Mononuclear cell (primary cell): ENCODE measurements around the gene PARP12. TPM values are rescaled to one million over a fixed set of nuclear protein-coding genes. Genes with fewer than 3 reads are reported as not detected.

Experiments
- H3K27me3 ChIP-seq: 2 replicates; pipeline ENCODE4 v1.6.0; 2011; ENCODE audit warnings: low read length, control low read depth; ENCODE audit not compliant: insufficient read depth
- H3K4me1 ChIP-seq: 2 replicates; pipeline ENCODE4 v1.5.1; 2011; ENCODE audit warnings: mild to moderate bottlenecking, low read length, control low read depth; ENCODE audit not compliant: insufficient read depth
- H3K4me3 ChIP-seq: 2 replicates; pipeline ENCODE4 v1.5.1; 2011; ENCODE audit warnings: mild to moderate bottlenecking, low read length, moderate library complexity
- H3K9me3 ChIP-seq: 2 replicates; pipeline ENCODE4 v1.5.1; 2011; ENCODE audit warnings: low read depth, mild to moderate bottlenecking, control low read depth, low read length
- total RNA-seq: library from RNA; depleted of rRNA; stranded (reverse); fragments of >200 nt; gene quantifications from one replicate; pipeline ENCODE4 v1.2.3, GENCODE V29; 2012

PARP12 gene
- total RNA-seq, 1 donor = 70.6 TPM

GRCh38 chr7:140003913-140004382 is 58.8 kb downstream of the PARP12 start:
- H3K4me1 ChIP-seq = no peaks in the 10 kb centered on the region
- H3K4me3 ChIP-seq = no peak overlapping the region
- no peaks in the 10 kb centered on the region for H3K9me3 ChIP-seq
- no peaks in the 10 kb centered on the region for H3K27me3 ChIP-seq

- Histone ChIP-seq H3K27me3 (no peaks in the 10 kb centered on the region), H3K9me3 (no peaks in the 10 kb centered on the region), H3K4me3 (no peak overlapping the region), H3K4me1 (no peaks in the 10 kb centered on the region)
Measured at GRCh38 chr7:140000666-140001268, 62.0 kb downstream of the PARP12 start.

- Histone ChIP-seq H3K4me1 (no peaks in the 10 kb centered on the region), H3K9me3 (no peaks in the 10 kb centered on the region), H3K27me3 (no peaks in the 10 kb centered on the region), H3K4me3 (no peak overlapping the region)
Measured at GRCh38 chr7:139999516-139999915, 63.2 kb downstream of the PARP12 start.

GRCh38 chr7:139998572-139998971 is 64.2 kb downstream of the PARP12 start:
- no peaks in the 10 kb centered on the region for H3K27me3 ChIP-seq
- no peak overlapping the region for H3K4me3 ChIP-seq
- no peaks in the 10 kb centered on the region for H3K4me1 ChIP-seq
- H3K9me3 ChIP-seq = no peaks in the 10 kb centered on the region

GRCh38 chr7:139995017-139995915 is 67.5 kb downstream of the PARP12 start:
- H3K4me1 ChIP-seq = peaks cover 5% of the 10 kb centered on the region
- H3K27me3 ChIP-seq = no peaks in the 10 kb centered on the region
- no peak overlapping the region for H3K4me3 ChIP-seq
- H3K9me3 ChIP-seq = no peaks in the 10 kb centered on the region

- H3K9me3 ChIP-seq = no peaks in the 10 kb centered on the region
- H3K4me1 ChIP-seq = peaks cover 5% of the 10 kb centered on the region
- H3K4me3 ChIP-seq = no peak overlapping the region
- no peaks in the 10 kb centered on the region for H3K27me3 ChIP-seq
Measured at GRCh38 chr7:139994356-139994755, 68.4 kb downstream of the PARP12 start.

- Histone ChIP-seq H3K4me3 (no peak overlapping the region), H3K4me1 (peaks cover 5% of the 10 kb centered on the region), H3K27me3 (no peaks in the 10 kb centered on the region), H3K9me3 (no peaks in the 10 kb centered on the region)
Measured at GRCh38 chr7:139993592-139993991, 69.2 kb downstream of the PARP12 start.

GRCh38 chr7:139993169-139993568 is 69.6 kb downstream of the PARP12 start:
- H3K4me1 ChIP-seq = peaks cover 5% of the 10 kb centered on the region
- no peaks in the 10 kb centered on the region for H3K9me3 ChIP-seq
- H3K27me3 ChIP-seq = no peaks in the 10 kb centered on the region
- no peak overlapping the region for H3K4me3 ChIP-seq

- no peaks in the 10 kb centered on the region for H3K27me3 ChIP-seq
- H3K4me3 ChIP-seq = no peak overlapping the region
- peaks cover 5% of the 10 kb centered on the region for H3K4me1 ChIP-seq
- H3K9me3 ChIP-seq = no peaks in the 10 kb centered on the region
Measured at GRCh38 chr7:139992353-139993044, 70.3 kb downstream of the PARP12 start.

GRCh38 chr7:139991911-139992310 is 70.8 kb downstream of the PARP12 start:
- Histone ChIP-seq H3K4me3 (no peak overlapping the region), H3K9me3 (no peaks in the 10 kb centered on the region), H3K4me1 (peaks cover 5% of the 10 kb centered on the region), H3K27me3 (no peaks in the 10 kb centered on the region)

- H3K4me3 ChIP-seq = no peak overlapping the region
- no peaks in the 10 kb centered on the region for H3K9me3 ChIP-seq
Measured at GRCh38 chr7:139991269-139991666, 71.5 kb downstream of the PARP12 start.

GRCh38 chr7:139990571-139991268 is 72.0 kb downstream of the PARP12 start:
- peaks cover 5% of the 10 kb centered on the region for H3K4me1 ChIP-seq
- no peaks in the 10 kb centered on the region for H3K9me3 ChIP-seq
- no peaks in the 10 kb centered on the region for H3K27me3 ChIP-seq
- no peak overlapping the region for H3K4me3 ChIP-seq

More at GRCh38 chr7:139991269-139991666, 71.5 kb downstream of the PARP12 start:
- Histone ChIP-seq H3K4me1 (peaks cover 5% of the 10 kb centered on the region), H3K27me3 (no peaks in the 10 kb centered on the region)

- H3K27me3 ChIP-seq = no peaks in the 10 kb centered on the region
- H3K9me3 ChIP-seq = no peaks in the 10 kb centered on the region
- H3K4me1 ChIP-seq = peaks cover 5% of the 10 kb centered on the region
- H3K4me3 ChIP-seq = no peak overlapping the region
Measured at GRCh38 chr7:139990142-139990535, 72.6 kb downstream of the PARP12 start.

GRCh38 chr7:139989366-139990141 is 73.2 kb downstream of the PARP12 start:
- no peaks in the 10 kb centered on the region for H3K9me3 ChIP-seq
- H3K27me3 ChIP-seq = no peaks in the 10 kb centered on the region
- no peak overlapping the region for H3K4me3 ChIP-seq
- peaks cover 5% of the 10 kb centered on the region for H3K4me1 ChIP-seq
